Epithelial cell of proximal tubule (primary cell): ENCODE measurements around the gene SRXN1. TPM values are rescaled to one million over a fixed set of nuclear protein-coding genes. Genes with fewer than 3 reads are reported as not detected.
"Not testable (repeated sequence)": the region's sequence is repeated elsewhere in the genome, so short reads cannot be mapped to it uniquely, and the experiment has no call there.

Experiments used
- DNase-seq: peaks from one replicate; pipeline ENCODE4 v3.0.0-alpha.2; 2011; ENCODE audit warnings: low read depth
- H3K4me3 ChIP-seq: 2 replicates; pipeline ENCODE4 v1.5.1; 2011; ENCODE audit warnings: low read depth, mild to moderate bottlenecking, low read length
- CTCF ChIP-seq: conservative IDR thresholded peaks from 2 replicates; pipeline ENCODE4 v1.5.1; 2012; ENCODE audit warnings: low read depth, mild to moderate bottlenecking, low read length
- total RNA-seq: library from RNA; depleted of rRNA; stranded (reverse); fragments of >200 nt; gene quantifications from 2 replicates; pipeline ENCODE4 v1.2.3, GENCODE V29; 2015

The SRXN1 gene
- total RNA-seq, 1 donor from 2014 or later = 35.4 TPM

DNA sequence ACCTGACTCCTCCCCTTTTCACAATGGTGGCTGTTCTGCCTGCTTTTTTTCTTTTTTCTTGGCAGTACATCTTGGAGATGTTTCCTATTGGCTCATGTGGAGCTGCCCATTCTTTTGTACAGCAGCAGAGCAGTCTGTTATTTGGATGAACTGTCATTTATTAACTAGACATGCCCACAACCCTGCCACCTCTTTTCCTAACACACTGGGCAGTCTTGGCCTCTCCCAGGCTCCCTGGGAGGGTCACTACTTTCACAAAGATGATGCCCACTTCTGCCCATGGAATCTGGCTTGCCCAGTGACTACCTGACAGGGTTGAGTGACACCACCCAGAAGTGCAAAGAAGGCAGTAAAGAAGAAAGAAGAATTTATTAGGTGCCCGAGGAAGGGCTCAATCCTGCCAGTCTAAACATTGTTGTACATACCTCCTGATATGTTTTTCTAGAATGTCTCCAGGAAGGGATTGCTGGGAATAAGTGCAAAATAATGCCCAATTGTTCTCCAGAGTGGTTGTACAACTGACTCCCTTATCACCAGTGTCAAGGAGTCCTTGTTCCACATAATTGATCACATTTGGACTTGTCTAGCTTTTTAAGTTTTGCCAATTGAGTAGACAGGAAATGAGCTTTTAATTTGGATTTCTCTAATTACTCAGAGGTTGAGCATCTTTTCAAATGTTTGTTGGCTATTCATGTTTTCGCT, 42.3 kb upstream of the SRXN1 start:
- DNase-seq = no peak
- H3K4me3 ChIP-seq = no peak overlapping the region
- TF ChIP-seq CTCF = no peak

DNA sequence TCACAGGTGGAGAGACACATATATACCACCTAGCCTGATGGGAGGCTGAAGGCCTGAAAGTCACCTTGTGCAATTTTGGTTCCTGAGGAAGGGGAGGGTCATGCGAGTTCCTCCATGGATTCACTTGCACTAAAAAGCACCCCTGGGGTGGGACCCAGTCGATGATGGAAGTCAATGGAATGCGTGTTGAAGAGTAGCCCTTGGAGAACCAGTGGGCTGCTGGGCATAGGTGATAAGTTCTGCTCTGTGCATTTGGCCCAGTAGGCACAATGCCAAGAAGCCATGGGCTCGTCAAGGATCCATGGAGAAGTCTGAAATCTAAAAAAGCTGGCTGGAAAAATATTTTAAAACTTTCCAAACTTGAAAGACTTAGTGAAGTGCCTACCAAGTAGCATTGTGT, 41.5 kb upstream of the SRXN1 start:
- TF ChIP-seq CTCF = no peak
- no peak overlapping the region for H3K4me3 ChIP-seq
- no peak for DNase-seq

DNA sequence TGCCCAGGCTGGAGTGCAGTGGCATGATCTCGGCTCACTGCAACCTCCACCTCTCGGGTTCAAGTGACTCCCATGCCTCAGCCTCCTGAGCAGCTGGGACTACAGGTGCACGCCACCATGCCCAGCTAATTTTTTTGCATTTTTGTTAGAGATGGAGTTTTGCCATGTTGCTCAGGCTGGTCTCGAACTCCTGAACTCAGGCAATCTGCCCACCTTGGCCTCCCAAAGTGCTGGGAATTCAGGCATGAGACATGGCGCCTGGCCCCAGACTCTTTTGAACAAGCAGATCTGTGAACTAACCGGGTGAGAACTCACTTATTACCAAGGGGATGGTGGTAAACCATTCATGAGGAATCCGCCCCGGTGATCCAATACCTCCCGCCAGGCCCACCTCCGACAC, 40.8 kb upstream of the SRXN1 start:
- DNase-seq = not testable (repeated sequence)

GRCh38 chr20:692044-692443, 39.0 kb upstream of the SRXN1 start:
- no peak for DNase-seq
- no peak overlapping the region for H3K4me3 ChIP-seq
- no peak for TF ChIP-seq CTCF

More for the DNA sequence above, 40.8 kb upstream of the SRXN1 start:
- not testable (repeated sequence) for H3K4me3 ChIP-seq

DNA sequence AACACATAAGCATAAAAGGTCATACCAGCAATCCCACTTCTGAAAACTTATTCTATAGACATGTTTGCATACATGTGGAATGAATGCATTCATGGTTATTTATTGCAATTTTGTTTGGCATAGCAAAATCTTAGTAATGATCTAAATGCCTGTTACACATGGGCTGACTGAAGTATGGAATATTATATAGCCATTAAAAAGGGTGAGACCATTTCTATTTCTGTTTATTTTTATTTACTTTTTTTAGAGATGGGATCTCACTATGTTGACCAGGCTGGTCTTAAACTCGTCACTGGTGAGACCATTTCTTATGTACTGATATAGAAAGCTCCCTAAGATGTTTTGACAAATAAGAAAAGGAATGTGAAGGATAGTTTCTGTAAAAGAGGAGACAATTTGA, 36.9 kb upstream of the SRXN1 start:
- DNase-seq = no peak
- no peak for TF ChIP-seq CTCF
- H3K4me3 ChIP-seq = no peak overlapping the region

DNA sequence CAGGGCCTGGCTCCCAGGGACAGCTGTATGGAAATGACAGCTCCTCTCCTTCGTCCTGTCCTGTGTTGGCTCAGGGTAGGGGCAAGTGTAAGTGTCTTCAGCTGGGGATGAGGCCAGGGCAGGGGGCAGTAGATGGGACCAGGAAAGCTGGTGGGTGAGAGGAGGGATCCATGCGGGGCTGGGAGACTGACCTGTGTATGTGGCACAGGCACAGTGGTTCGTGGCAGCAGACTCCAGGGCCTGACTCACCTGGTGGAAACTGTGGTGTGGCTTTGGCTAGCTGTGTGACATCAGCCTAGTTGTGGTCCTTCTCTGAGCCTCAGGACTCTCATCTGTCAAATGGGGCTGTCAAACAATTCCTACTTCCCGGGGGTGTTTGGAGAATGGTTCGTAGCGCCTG, 36.3 kb upstream of the SRXN1 start:
- H3K4me3 ChIP-seq = no peak overlapping the region
- DNase-seq = no peak
- no peak for TF ChIP-seq CTCF

- no peak for TF ChIP-seq CTCF
- DNase-seq = no peak
- no peak overlapping the region for H3K4me3 ChIP-seq
Observed at GRCh38 chr20:688809-689212, 35.8 kb upstream of the SRXN1 start.
